Endothelial cell (in vitro differentiated cells): ENCODE data around the gene PCDH8. TPM values are rescaled to one million over a fixed set of nuclear protein-coding genes. Genes with fewer than 3 reads are reported as not detected.
"Not testable (repeated sequence)": the region's sequence is repeated elsewhere in the genome, so short reads cannot be mapped to it uniquely, and the experiment has no call there.

Source experiments
- DNase-seq: peaks from one replicate; pipeline ENCODE4 v3.0.0; 2021; ENCODE audit warnings: low spot score
- H3K27ac Mint-ChIP-seq: one replicate; pipeline ENCODE4 v1.8.0; 2021; ENCODE audit warnings: mixed read lengths, inconsistent platforms; ENCODE audit not compliant: unreplicated experiment
- H3K27me3 Mint-ChIP-seq: one replicate; pipeline ENCODE4 v1.8.0; 2021; ENCODE audit warnings: mild to moderate bottlenecking, moderate library complexity, mixed read lengths, inconsistent platforms; ENCODE audit not compliant: unreplicated experiment
- H3K36me3 Mint-ChIP-seq: one replicate; pipeline ENCODE4 v1.8.0; 2021; ENCODE audit warnings: mild to moderate bottlenecking, low read depth, mixed read lengths, inconsistent platforms; ENCODE audit not compliant: unreplicated experiment
- H3K4me1 Mint-ChIP-seq: one replicate; pipeline ENCODE4 v1.8.0; 2021; ENCODE audit warnings: mild to moderate bottlenecking, mixed read lengths, inconsistent platforms; ENCODE audit not compliant: unreplicated experiment
- H3K4me3 Mint-ChIP-seq: one replicate; pipeline ENCODE4 v1.8.0; 2021; ENCODE audit warnings: mild to moderate bottlenecking, mixed read lengths, inconsistent platforms; ENCODE audit not compliant: unreplicated experiment
- H3K9me3 Mint-ChIP-seq: one replicate; pipeline ENCODE4 v1.8.0; 2021; ENCODE audit warnings: mixed read lengths, inconsistent platforms; ENCODE audit not compliant: unreplicated experiment
- total RNA-seq: library from RNA; stranded (reverse); fragmentation: NEBNext Ultra II Directional; extraction: Animal tissue kit (Norgen Biotek cat#: 25700); gene quantifications from one replicate; pipeline ENCODE4 v1.2.1, GENCODE V29; 2021; ENCODE audit not compliant: unreplicated experiment
- TF ChIP-seq, protein P1 (sequence below): fragments of 200-600 bp; sonication (generic); IDR thresholded peaks from one replicate; pipeline ENCODE4 v1.5.0; 2021; ENCODE audit warnings: antibody characterized with exemption; ENCODE audit not compliant: unreplicated experiment

Gene PCDH8
- total RNA-seq, 1 donor from 2014 or later, result 0.15 TPM

- Mint-ChIP-seq H3K27ac (no peak overlapping the region), H3K4me3 (no peak overlapping the region), H3K4me1 (no peaks in the 10 kb centered on the region), H3K36me3 (no peaks in the 10 kb centered on the region), H3K27me3 (peaks cover 2% of the 10 kb centered on the region), H3K9me3 (no peaks in the 10 kb centered on the region)
- DNase-seq, result no peak
- TF ChIP-seq, protein P1, sequence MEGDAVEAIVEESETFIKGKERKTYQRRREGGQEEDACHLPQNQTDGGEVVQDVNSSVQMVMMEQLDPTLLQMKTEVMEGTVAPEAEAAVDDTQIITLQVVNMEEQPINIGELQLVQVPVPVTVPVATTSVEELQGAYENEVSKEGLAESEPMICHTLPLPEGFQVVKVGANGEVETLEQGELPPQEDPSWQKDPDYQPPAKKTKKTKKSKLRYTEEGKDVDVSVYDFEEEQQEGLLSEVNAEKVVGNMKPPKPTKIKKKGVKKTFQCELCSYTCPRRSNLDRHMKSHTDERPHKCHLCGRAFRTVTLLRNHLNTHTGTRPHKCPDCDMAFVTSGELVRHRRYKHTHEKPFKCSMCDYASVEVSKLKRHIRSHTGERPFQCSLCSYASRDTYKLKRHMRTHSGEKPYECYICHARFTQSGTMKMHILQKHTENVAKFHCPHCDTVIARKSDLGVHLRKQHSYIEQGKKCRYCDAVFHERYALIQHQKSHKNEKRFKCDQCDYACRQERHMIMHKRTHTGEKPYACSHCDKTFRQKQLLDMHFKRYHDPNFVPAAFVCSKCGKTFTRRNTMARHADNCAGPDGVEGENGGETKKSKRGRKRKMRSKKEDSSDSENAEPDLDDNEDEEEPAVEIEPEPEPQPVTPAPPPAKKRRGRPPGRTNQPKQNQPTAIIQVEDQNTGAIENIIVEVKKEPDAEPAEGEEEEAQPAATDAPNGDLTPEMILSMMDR, result no peak
These were observed 15.1 kb downstream of the PCDH8 start for GRCh38 chr13:52833296-52833875.

DNA sequence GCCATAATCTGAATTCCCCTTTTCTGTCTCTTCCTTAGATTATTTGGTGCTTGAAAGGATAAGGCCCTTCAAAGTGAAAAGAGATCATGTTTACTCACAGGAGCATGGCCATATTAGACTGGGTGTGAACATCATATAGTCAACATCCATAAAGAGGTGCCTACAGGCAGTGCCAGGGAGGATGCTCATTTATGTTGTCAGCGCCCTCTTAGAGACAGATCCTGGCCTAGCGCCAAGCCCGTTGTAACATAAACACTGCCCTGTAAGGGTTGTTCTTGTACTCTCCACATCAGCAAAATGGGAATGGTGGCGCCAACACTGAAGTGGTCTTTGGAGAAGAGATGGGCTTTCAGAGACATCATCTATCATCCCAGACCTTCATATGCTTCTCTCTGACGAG lies 16.1 kb downstream of the PCDH8 start:
- Mint-ChIP-seq H3K4me1 (no peaks in the 10 kb centered on the region), H3K27ac (no peak overlapping the region), H3K4me3 (no peak overlapping the region), H3K27me3 (no peaks in the 10 kb centered on the region), H3K36me3 (no peaks in the 10 kb centered on the region), H3K9me3 (no peaks in the 10 kb centered on the region)
- no peak for DNase-seq
- TF ChIP-seq, protein P1, result no peak

GRCh38 chr13:52830946-52831345 lies 17.5 kb downstream of the PCDH8 start:
- H3K9me3 Mint-ChIP-seq, result no peaks in the 10 kb centered on the region
- no peaks in the 10 kb centered on the region for H3K36me3 Mint-ChIP-seq
- no peak overlapping the region for H3K4me3 Mint-ChIP-seq
- H3K4me1 Mint-ChIP-seq, result no peaks in the 10 kb centered on the region
- TF ChIP-seq, protein P1, result no peak
- no peaks in the 10 kb centered on the region for H3K27me3 Mint-ChIP-seq
- no peak overlapping the region for H3K27ac Mint-ChIP-seq
- no peak for DNase-seq

DNA sequence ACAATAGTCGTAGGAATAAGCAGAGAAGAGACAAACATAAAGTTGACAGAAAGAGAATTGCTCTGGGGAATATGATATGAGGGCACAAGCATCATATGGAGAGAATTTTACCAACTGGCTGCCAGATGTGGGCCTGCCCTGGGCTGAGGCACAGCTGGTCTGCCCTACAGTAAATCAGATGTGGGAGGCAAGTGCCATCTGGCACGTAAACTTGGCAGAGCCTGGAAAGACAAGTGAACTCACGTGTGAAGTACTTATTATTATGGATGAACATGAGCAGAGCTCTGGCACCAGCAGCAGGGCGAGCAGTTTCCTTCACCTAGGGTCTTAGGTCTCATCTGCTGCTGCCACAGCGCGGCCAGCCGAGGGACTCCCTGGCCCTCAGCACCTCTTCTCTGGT lies 20.6 kb downstream of the PCDH8 start:
- Mint-ChIP-seq H3K4me3 (no peak overlapping the region), H3K36me3 (no peaks in the 10 kb centered on the region), H3K27me3 (peaks cover 1% of the 10 kb centered on the region), H3K9me3 (peaks cover 4% of the 10 kb centered on the region), H3K27ac (no peak overlapping the region), H3K4me1 (no peaks in the 10 kb centered on the region)
- TF ChIP-seq, protein P1, result no peak
- DNase-seq, result no peak

DNA sequence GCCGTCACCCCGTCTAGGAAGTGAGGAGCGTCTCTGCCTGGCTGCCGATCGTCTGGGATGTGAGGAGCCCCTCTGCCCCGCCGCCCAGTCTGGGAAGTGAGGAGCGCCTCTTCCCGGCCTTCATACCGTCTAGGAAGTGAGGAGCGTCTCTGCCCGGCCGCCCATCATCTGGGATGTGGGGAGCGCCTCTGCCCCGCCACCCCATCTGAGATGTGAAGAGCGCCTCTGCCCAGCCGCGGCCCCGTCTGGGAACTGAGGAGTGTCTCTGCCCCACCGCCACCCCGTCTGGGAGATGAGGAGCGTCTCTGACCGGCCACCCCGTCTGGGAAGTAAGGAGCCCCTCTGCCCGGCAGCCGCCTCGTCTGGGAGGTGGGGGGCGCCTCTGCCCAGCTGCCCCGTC lies 30.6 kb downstream of the PCDH8 start:
- H3K36me3 Mint-ChIP-seq, H3K9me3 Mint-ChIP-seq, DNase-seq, H3K27ac Mint-ChIP-seq, H3K4me1 Mint-ChIP-seq, H3K4me3 Mint-ChIP-seq, H3K27me3 Mint-ChIP-seq: not testable (repeated sequence)

GRCh38 chr13:52815330-52815729 lies 33.1 kb downstream of the PCDH8 start:
- TF ChIP-seq, protein P1, result no peak
- Mint-ChIP-seq H3K4me1 (no peaks in the 10 kb centered on the region), H3K4me3 (no peak overlapping the region), H3K27me3 (no peaks in the 10 kb centered on the region), H3K27ac (no peak overlapping the region), H3K9me3 (no peaks in the 10 kb centered on the region), H3K36me3 (no peaks in the 10 kb centered on the region)
- no peak for DNase-seq
